NCI-H2029 (cell line): Measurements from ENCODE around the gene HES1.
"Not testable (repeated sequence)": the region's sequence is repeated elsewhere in the genome, so short reads cannot be mapped to it uniquely, and the experiment has no call there.

ENCODE experiments used
- DNase-seq: peaks from one replicate; lab custom pipeline; 2025; lab: John Stamatoyannopoulos, UW

The HES1 gene

GRCh38 chr3:194135806-194136518 is at the start of gene HES1:
HES1 (plus strand) TSS chr3:194136148; CDS start chr3:194136381, 233 bp downstream.
- peak; percentile 96 for DNase-seq

- DNase-seq: no peak
These were observed 49.4 kb upstream of the HES1 start for GRCh38 chr3:194086388-194087075.

GRCh38 chr3:194087280-194087679 is 48.7 kb upstream of the HES1 start:
- DNase-seq: no peak

DNA sequence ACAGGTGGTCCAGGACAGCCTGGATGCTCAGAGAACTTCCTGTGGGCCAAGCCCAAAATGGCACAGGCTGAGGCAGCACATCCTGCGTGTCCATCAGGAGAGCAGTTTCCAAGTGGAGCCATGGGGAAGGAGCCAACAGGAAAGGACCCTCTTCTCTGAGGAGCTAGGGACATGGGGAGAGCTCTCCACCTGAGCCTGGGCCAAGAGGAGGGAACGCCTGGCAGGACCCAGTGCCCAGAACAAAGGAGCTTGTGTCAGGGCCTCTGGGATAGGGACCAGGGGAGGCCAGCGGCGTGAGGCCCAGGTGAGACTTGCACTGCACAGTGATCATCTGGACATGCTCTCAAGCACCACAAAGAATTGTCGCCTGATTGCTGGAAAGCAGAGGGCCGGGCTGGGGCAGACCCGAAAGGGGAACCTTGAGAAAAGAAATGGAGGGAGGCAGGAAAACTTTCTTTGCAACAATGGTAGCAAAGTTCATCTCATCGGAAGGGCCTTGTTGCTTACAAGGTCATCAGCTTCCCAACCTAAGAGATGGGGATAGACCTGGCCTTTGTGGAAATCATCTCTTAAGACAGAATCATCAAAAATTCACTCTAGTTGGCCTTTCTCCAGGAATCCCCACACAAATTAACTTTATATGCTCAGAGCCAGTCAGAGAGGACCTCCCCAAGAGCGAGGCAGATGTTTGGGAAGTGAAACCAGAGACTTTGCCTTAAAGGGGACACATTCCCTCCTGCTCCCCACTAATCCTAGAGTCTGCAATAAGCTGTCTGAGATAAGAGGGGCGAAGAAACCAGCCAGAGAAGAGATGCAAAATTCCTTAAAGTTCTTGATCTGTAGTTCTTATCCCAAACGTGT is 47.7 kb upstream of the HES1 start:
- no peak for DNase-seq

GRCh38 chr3:194089357-194090177 is 46.4 kb upstream of the HES1 start:
- DNase-seq: no peak

GRCh38 chr3:194090178-194090555 is 45.8 kb upstream of the HES1 start:
- not testable (repeated sequence) for DNase-seq

GRCh38 chr3:194090716-194091115 is 45.2 kb upstream of the HES1 start:
- DNase-seq: no peak

GRCh38 chr3:194091141-194091540 is 44.8 kb upstream of the HES1 start:
- no peak for DNase-seq

- DNase-seq: not testable (repeated sequence)
These were observed 44.1 kb upstream of the HES1 start for GRCh38 chr3:194091897-194092296.

DNA sequence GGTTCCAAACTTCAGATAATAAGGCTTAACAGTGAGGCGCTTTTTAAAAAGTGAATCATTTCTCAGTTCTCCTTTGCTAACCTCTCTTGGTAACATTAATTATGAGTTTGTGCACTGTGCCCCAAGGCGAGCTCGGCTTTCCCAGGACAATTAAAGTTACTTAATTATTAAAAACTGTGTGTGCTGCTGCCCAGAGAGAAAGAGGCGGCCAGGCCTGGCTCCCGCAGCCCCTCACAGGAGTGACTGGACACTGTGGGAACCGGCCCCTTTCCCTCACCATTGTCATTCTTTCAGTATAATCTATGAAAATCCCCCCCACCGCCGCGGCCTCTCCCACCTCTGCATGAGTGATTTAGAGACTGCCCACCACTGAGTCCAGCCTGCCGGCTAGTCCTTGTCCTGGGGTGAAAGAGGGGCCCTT is 43.1 kb upstream of the HES1 start:
- DNase-seq: no peak

GRCh38 chr3:194093842-194094241 is 42.1 kb upstream of the HES1 start:
- DNase-seq: no peak

DNA sequence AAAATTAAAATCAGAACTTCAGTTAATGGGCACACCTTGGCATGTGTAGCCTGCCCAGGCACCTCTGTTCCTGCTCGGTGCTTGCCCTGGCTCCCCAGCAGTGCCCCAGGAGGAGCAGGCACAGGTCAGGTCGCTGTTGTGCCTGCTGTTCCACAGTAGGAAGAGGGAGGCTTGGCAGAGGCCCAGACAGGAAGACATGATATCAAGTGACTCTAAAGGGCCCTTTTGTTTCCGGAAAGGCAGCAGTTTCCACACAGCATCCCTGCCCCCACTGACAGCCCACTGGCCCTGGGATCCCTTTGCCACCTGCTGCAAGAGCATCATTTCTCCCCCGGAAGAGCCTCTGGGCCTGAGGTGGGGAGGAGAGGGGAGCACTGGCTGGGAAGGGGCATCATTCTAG is 40.5 kb upstream of the HES1 start:
- peak; percentile 82 for DNase-seq

- no peak for DNase-seq
These were observed 40.0 kb upstream of the HES1 start for GRCh38 chr3:194095902-194096301.

GRCh38 chr3:194097141-194097882 is 38.6 kb upstream of the HES1 start:
- DNase-seq: no peak

GRCh38 chr3:194098081-194098842 is 37.7 kb upstream of the HES1 start:
- no peak for DNase-seq

DNA sequence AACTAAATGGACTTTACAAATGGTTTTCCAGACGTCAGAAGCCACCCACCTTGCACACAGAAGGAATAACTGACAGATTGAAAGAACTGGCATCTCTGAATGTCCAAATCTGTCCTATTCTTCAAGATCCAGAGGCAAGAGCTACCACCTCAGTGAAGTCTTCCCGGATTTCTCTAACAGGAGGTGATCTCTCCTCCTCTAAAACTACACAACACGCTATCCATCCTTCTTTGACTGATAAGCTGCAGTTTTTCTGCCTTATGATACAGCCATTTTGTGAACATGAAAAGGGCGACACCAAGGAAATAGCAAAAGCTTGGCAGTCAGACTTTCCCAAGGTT is 37.1 kb upstream of the HES1 start:
- DNase-seq: no peak

DNA sequence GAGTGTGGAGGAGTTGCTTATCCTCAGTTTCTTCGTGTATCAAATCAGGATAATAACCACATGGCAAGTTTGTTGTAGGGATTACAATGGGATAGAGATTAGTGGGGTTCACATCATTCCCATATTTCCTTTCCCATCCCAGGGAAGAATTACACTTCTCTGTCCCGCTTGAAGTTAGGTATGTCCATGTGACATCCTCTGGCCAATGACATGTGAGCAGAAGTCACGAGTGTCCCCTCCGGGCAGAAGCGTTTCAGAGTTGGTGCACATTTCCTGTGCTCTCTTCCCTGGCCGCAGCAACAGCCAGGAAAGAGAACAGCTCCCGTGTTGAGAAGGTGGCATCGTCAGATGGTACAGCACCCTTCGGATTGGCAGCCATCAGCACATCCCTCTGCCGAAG is 36.7 kb upstream of the HES1 start:
- no peak for DNase-seq

GRCh38 chr3:194100856-194101390 is 35.0 kb upstream of the HES1 start:
- DNase-seq: no peak

DNA sequence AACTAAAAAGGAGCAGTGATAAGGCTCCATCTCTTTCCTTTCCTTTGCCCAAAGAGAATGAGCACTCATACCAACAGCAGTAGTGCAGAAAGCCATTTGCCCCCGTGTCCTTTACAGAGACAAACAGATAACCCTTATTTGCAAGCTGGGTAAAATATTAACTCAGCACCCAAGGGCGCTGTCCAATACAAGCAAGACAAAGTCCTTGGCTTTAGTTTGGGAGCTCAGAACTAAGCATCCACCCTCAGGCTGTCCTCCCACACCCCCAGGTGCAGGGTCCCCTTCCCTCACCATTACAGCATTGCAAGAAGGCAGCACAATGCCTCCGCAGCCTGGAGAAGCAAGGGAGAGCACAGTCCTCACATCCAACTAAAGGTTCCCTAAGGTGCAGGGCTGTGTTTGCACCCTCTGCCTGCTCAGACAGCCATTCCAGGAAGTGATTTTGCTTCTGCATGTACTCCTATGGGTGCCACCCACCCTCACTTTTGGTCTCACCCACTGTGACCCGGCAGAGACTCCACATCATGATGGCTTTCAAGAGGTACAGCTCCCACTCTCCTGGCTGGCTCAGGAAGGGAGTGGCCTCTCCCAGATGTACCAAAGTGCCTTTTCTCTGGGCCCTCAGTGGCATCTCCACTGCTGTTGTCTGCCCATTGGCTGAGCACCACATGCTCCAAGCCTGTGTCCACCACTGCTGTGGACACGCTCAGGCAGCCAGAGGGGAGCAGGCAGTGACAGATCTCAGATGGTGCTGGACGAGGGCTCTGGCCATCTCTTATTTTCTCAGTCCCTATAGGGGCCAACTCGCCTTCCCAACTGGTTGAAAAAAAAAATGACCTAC is 34.1 kb upstream of the HES1 start:
- DNase-seq: no peak
